Measurements from ENCODE around the gene NOL9.

- TF ChIP-seq CTCF (IDR thresholded peaks at IDR 0.05) (no peak), POLR2A (IDR thresholded peaks at IDR 0.05) (no peak)
Measured at GRCh38 chr1:6587261-6588005, 33.1 kb upstream of the NOL9 start.

Measured in vagina (tissue), 2 donors.